ENCODE data around the gene ACTR3C. TPM values are rescaled to one million over a fixed set of nuclear protein-coding genes. Genes with fewer than 3 reads are reported as not detected.
A peak's percentile ranks its signal among the peaks of the same experiment; 100 is the strongest.

Gene ACTR3C
- polyA plus RNA-seq, 1 donor = 6.1 TPM

- no peak overlapping the region for H3K27ac ChIP-seq (ENCODE audit: low read length)
- no CpG with 5 or more reads among the region's 14 CpGs for WGBS (ENCODE audit: insufficient coverage, low lambda C conversion rate)
- peaks cover 13% of the 10 kb centered on the region for H3K27me3 ChIP-seq (ENCODE audit: control insufficient read depth, insufficient read depth, low read length)
- H3K4me3 ChIP-seq (ENCODE audit: low read length) = no peak overlapping the region
- H3K4me1 ChIP-seq (ENCODE audit: control insufficient read depth, insufficient read depth, low read length) = peaks cover 21% of the 10 kb centered on the region
- peaks cover 38% of the 10 kb centered on the region for H3K36me3 ChIP-seq (ENCODE audit: control insufficient read depth, insufficient read depth, low read length)
- DNase-seq = no peak
- no peaks in the 10 kb centered on the region for H3K9me3 ChIP-seq (ENCODE audit: control insufficient read depth, low read depth, low read length)
Observed at GRCh38 chr7:150336746-150337145, 13.4 kb upstream of the ACTR3C start.

GRCh38 chr7:150335774-150336112 lies 12.4 kb upstream of the ACTR3C start:
- Histone ChIP-seq H3K4me3 (ENCODE audit: low read length) (no peak overlapping the region), H3K36me3 (ENCODE audit: control insufficient read depth, insufficient read depth, low read length) (peaks cover 48% of the 10 kb centered on the region), H3K27me3 (ENCODE audit: control insufficient read depth, insufficient read depth, low read length) (peaks cover 6% of the 10 kb centered on the region), H3K9me3 (ENCODE audit: control insufficient read depth, low read depth, low read length) (no peaks in the 10 kb centered on the region), H3K27ac (ENCODE audit: low read length) (peak overlapping the region; percentile 48), H3K4me1 (ENCODE audit: control insufficient read depth, insufficient read depth, low read length) (peaks cover 15% of the 10 kb centered on the region)
- no CpG with 5 or more reads among the region's 6 CpGs for WGBS (ENCODE audit: insufficient coverage, low lambda C conversion rate)
- no peak for DNase-seq

GRCh38 chr7:150335108-150335773 lies 11.9 kb upstream of the ACTR3C start:
- H3K9me3 ChIP-seq (ENCODE audit: control insufficient read depth, low read depth, low read length) = no peaks in the 10 kb centered on the region
- peaks cover 53% of the 10 kb centered on the region for H3K36me3 ChIP-seq (ENCODE audit: control insufficient read depth, insufficient read depth, low read length)
- H3K27me3 ChIP-seq (ENCODE audit: control insufficient read depth, insufficient read depth, low read length) = peaks cover 2% of the 10 kb centered on the region
- DNase-seq = peak in 1 of 2 donors; percentile 43
- peak overlapping the region; percentile 48 for H3K27ac ChIP-seq (ENCODE audit: low read length)
- no CpG with 5 or more reads among the region's 7 CpGs for WGBS (ENCODE audit: insufficient coverage, low lambda C conversion rate)
- H3K4me3 ChIP-seq (ENCODE audit: low read length) = no peak overlapping the region
- peaks cover 10% of the 10 kb centered on the region for H3K4me1 ChIP-seq (ENCODE audit: control insufficient read depth, insufficient read depth, low read length)

DNA sequence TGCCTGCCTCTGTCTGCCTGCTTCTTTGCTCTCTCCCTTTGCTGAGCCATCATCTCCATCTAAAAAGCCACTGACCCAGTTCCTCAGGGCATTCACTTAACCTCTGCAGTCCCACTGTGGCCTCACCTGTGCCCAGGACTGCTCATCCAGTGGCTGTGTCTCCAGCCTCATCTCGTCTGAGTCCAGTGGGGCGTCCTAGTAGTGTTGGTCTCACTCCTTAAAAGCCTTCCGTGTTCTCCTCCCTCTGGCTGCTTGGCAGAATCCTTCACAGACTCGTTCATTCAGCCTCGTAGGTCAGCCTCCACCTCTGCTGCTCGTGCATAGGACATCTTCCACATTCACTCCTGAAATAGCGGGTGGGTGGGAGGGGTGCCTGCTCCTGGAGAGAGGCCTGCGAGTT lies 10.8 kb upstream of the ACTR3C start:
- WGBS (ENCODE audit: insufficient coverage, low lambda C conversion rate) = no CpG with 5 or more reads among the region's 8 CpGs
- H3K27me3 ChIP-seq (ENCODE audit: control insufficient read depth, insufficient read depth, low read length) = no peaks in the 10 kb centered on the region
- no peak for DNase-seq
- peaks cover 6% of the 10 kb centered on the region for H3K4me1 ChIP-seq (ENCODE audit: control insufficient read depth, insufficient read depth, low read length)
- H3K4me3 ChIP-seq (ENCODE audit: low read length) = no peak overlapping the region
- H3K27ac ChIP-seq (ENCODE audit: low read length) = no peak overlapping the region
- H3K9me3 ChIP-seq (ENCODE audit: control insufficient read depth, low read depth, low read length) = no peaks in the 10 kb centered on the region
- peaks cover 64% of the 10 kb centered on the region for H3K36me3 ChIP-seq (ENCODE audit: control insufficient read depth, insufficient read depth, low read length)

DNA sequence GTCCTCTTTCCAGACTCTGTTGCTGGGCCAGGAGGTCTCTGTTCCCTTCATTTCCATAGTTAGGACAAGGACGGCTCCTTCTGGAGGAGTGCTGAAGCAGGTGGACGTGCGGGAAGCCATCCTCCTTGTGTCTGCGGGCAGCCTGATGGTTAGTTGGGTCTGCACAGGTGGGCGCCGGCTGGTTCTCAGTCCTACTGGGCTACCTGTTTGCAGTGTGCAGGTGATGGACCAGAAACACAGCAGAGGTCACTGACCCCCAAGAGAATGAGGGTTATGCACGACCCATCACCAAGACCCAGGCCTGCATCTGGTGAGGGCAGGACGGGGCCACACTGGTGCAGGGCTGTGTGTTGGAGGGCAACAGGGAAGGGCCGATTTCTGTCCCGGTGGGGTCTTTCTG lies 10.3 kb upstream of the ACTR3C start:
- peaks cover 4% of the 10 kb centered on the region for H3K4me1 ChIP-seq (ENCODE audit: control insufficient read depth, insufficient read depth, low read length)
- H3K27ac ChIP-seq (ENCODE audit: low read length) = no peak overlapping the region

DNA sequence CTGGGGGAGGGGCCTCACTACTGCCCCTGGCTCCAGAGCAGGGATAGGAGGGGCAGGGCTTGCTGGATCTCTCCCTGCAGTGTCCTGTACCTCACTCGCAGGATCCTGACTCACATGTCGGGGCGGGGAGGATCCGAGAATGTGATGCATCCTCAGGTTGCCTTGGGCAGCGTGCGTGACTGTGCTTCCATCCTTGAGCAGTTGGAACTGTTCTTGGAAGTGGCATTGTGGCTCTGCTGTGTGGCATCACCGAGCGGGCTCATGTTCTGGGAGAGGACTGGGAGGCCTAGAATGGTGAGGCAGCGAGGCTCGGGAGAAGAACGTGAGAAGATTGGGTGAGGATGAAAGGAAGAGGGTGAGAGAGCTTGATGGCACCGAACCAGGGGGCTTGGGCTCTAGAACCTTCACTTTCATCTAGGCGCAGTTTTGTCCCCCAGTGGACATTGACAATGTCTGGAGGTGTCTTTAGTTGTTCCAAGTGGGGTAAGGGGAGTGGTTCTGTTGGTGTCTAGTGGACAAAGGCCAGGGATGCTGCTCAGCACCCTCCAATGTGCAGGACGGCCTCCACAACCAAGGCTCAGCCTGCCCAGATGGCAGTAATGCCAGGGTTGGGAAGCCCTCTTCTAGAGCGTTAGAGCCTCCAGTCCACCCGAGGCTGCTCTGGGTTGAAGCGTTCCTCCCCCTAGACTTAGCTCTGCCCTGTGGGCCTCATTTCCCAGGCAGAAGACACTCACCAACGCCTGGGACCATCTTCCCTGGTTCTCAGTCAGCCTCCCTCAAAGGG lies 9.7 kb upstream of the ACTR3C start:
- no peak for DNase-seq
- 88% methylated on average over 3 of the region's 18 CpGs for WGBS (ENCODE audit: insufficient coverage, low lambda C conversion rate)
- Histone ChIP-seq H3K4me3 (ENCODE audit: low read length) (no peak overlapping the region), H3K36me3 (ENCODE audit: control insufficient read depth, insufficient read depth, low read length) (peaks cover 69% of the 10 kb centered on the region), H3K9me3 (ENCODE audit: control insufficient read depth, low read depth, low read length) (no peaks in the 10 kb centered on the region), H3K27ac (ENCODE audit: low read length) (no peak overlapping the region), H3K4me1 (ENCODE audit: control insufficient read depth, insufficient read depth, low read length) (peaks cover 4% of the 10 kb centered on the region), H3K27me3 (ENCODE audit: control insufficient read depth, insufficient read depth, low read length) (no peaks in the 10 kb centered on the region)

More for the DNA sequence above, 10.3 kb upstream of the ACTR3C start:
- WGBS (ENCODE audit: insufficient coverage, low lambda C conversion rate) = no CpG with 5 or more reads among the region's 10 CpGs
- no peak overlapping the region for H3K4me3 ChIP-seq (ENCODE audit: low read length)
- no peaks in the 10 kb centered on the region for H3K9me3 ChIP-seq (ENCODE audit: control insufficient read depth, low read depth, low read length)
- DNase-seq = no peak
- H3K36me3 ChIP-seq (ENCODE audit: control insufficient read depth, insufficient read depth, low read length) = peaks cover 68% of the 10 kb centered on the region
- no peaks in the 10 kb centered on the region for H3K27me3 ChIP-seq (ENCODE audit: control insufficient read depth, insufficient read depth, low read length)

DNA sequence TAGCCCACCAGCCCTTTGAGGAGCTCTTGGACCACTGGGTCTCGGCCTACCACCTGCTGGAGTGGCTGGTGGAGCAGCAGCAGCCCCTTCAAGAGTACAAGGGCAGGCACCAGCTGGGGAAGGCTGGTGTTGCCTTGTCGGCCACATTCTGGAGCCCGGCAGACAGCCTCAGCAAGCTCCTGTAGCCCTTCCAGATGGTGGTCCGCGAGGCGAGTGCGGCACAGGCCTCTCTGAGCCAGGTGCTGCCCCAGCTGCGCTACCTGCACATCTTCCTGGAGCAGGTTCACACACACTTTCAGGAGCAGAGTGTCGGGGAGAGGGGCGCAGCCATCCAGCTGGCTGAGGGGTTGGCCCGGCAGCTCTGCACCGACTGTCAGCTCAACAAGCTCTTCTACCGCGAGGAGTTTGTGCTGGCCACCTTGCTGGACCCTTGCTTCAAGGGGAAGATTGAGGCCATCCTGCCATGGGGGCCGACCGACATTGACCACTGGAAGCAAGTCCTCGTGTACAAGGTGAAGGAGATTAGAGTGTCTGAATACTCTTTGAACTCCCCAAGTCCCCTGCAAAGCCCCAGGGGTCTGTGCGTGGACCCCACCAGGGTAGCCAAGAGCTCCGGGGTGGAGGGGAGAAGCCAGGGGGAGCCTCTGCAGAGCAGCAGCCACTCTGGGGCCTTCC lies 7.0 kb upstream of the ACTR3C start:
- H3K27ac ChIP-seq (ENCODE audit: low read length) = no peak overlapping the region
- no peaks in the 10 kb centered on the region for H3K27me3 ChIP-seq (ENCODE audit: control insufficient read depth, insufficient read depth, low read length)
- H3K4me1 ChIP-seq (ENCODE audit: control insufficient read depth, insufficient read depth, low read length) = no peaks in the 10 kb centered on the region
- DNase-seq = no peak
- no peaks in the 10 kb centered on the region for H3K9me3 ChIP-seq (ENCODE audit: control insufficient read depth, low read depth, low read length)
- no peak overlapping the region for H3K4me3 ChIP-seq (ENCODE audit: low read length)
- H3K36me3 ChIP-seq (ENCODE audit: control insufficient read depth, insufficient read depth, low read length) = peaks cover 71% of the 10 kb centered on the region
- WGBS (ENCODE audit: insufficient coverage, low lambda C conversion rate) = no CpG with 5 or more reads among the region's 19 CpGs

- Histone ChIP-seq H3K27ac (ENCODE audit: low read length) (no peak overlapping the region), H3K36me3 (ENCODE audit: control insufficient read depth, insufficient read depth, low read length) (peaks cover 71% of the 10 kb centered on the region), H3K4me1 (ENCODE audit: control insufficient read depth, insufficient read depth, low read length) (peaks cover 6% of the 10 kb centered on the region), H3K9me3 (ENCODE audit: control insufficient read depth, low read depth, low read length) (no peaks in the 10 kb centered on the region), H3K4me3 (ENCODE audit: low read length) (no peak overlapping the region), H3K27me3 (ENCODE audit: control insufficient read depth, insufficient read depth, low read length) (no peaks in the 10 kb centered on the region)
- no CpG with 5 or more reads among the region's 22 CpGs for WGBS (ENCODE audit: insufficient coverage, low lambda C conversion rate)
- no peak for DNase-seq
Observed at GRCh38 chr7:150329331-150330120, 6.2 kb upstream of the ACTR3C start.

DNA sequence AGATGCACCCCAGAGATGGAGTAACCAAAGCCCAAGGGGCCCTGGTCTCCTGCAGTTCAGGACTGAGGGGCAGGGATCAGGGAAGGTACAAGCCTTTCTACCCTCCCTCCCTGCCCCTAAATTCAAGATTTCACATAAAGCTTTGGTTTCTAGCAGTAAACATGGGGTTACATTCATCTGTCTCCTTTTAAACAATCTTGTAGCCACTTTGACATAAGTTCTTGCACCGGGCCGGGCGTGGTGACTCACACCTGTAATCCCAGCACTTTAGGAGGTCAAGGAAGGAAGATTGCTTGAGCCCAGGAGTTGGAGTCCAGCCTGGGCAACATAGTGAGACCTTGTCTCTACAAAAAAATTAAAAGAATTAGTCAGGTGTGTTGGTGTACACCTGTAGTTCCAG lies 4.0 kb upstream of the ACTR3C start:
- H3K27ac ChIP-seq (ENCODE audit: low read length) = no peak overlapping the region
- no CpG with 5 or more reads among the region's 3 CpGs for WGBS (ENCODE audit: insufficient coverage, low lambda C conversion rate)
- H3K27me3 ChIP-seq (ENCODE audit: control insufficient read depth, insufficient read depth, low read length) = no peaks in the 10 kb centered on the region
- DNase-seq = no peak
- H3K36me3 ChIP-seq (ENCODE audit: control insufficient read depth, insufficient read depth, low read length) = peaks cover 64% of the 10 kb centered on the region
- peaks cover 10% of the 10 kb centered on the region for H3K4me1 ChIP-seq (ENCODE audit: control insufficient read depth, insufficient read depth, low read length)
- H3K4me3 ChIP-seq (ENCODE audit: low read length) = no peak overlapping the region
- H3K9me3 ChIP-seq (ENCODE audit: control insufficient read depth, low read depth, low read length) = no peaks in the 10 kb centered on the region

GRCh38 chr7:150326657-150327268 lies 3.4 kb upstream of the ACTR3C start:
- WGBS (ENCODE audit: insufficient coverage, low lambda C conversion rate) = no CpG with 5 or more reads among the region's 4 CpGs
- H3K27ac ChIP-seq (ENCODE audit: low read length) = no peak overlapping the region
- H3K9me3 ChIP-seq (ENCODE audit: control insufficient read depth, low read depth, low read length) = no peaks in the 10 kb centered on the region
- H3K36me3 ChIP-seq (ENCODE audit: control insufficient read depth, insufficient read depth, low read length) = peaks cover 60% of the 10 kb centered on the region
- H3K4me3 ChIP-seq (ENCODE audit: low read length) = no peak overlapping the region
- no peaks in the 10 kb centered on the region for H3K27me3 ChIP-seq (ENCODE audit: control insufficient read depth, insufficient read depth, low read length)
- H3K4me1 ChIP-seq (ENCODE audit: control insufficient read depth, insufficient read depth, low read length) = peaks cover 16% of the 10 kb centered on the region
- DNase-seq = no peak
